HuH-7.5 (cell line): Measurements from ENCODE around the gene GATD1.

Experiments used
- DNase-seq: peaks from one replicate; pipeline ENCODE4 v3.0.0; 2011; ENCODE audit warnings: low spot score

The GATD1 gene

DNA sequence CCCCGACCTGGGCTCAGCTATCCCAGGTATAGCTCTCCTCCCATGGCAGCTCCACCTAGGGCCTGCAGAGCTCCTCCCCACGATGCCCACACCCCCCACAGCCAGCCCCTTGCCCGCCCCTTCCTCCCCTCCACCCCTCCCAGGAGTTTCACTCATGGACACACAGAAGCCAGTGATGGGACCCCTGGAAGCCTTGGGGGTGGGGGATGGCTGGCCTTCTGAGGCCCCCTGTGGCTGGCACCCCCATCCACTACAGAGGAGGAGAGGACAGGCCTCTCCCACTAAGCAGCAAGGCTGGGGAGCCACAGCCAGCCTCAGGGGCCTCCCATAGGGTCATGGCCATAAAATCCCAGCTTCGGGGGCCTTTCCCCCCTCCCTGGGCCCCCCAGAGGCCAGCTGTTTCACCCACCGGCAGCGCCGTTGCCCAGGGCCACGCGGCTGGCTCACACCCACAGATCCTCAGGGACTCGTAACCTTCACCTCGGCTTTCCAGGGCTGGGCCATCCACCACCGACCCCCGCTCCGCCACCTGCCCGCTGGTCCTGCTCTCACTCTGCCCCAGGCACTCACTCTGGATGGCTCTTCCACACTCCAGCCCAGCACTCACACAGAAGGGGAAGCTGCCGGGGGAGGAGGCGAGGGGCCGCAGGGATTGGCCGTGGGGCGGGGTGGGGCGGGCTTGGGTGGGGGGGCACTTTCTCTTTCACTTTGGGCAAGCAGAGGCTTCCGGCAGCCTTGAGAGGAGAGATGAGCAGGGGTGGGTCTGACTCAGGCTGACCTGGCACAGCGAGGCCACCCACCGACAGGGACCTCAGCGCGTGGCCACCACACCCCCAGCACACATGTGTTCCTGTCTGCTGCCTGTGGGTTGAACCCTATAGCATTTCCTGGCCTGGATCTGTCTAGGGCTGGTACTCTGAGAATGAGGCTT lies 18.6 kb upstream of the GATD1 start:
- no peak for DNase-seq

DNA sequence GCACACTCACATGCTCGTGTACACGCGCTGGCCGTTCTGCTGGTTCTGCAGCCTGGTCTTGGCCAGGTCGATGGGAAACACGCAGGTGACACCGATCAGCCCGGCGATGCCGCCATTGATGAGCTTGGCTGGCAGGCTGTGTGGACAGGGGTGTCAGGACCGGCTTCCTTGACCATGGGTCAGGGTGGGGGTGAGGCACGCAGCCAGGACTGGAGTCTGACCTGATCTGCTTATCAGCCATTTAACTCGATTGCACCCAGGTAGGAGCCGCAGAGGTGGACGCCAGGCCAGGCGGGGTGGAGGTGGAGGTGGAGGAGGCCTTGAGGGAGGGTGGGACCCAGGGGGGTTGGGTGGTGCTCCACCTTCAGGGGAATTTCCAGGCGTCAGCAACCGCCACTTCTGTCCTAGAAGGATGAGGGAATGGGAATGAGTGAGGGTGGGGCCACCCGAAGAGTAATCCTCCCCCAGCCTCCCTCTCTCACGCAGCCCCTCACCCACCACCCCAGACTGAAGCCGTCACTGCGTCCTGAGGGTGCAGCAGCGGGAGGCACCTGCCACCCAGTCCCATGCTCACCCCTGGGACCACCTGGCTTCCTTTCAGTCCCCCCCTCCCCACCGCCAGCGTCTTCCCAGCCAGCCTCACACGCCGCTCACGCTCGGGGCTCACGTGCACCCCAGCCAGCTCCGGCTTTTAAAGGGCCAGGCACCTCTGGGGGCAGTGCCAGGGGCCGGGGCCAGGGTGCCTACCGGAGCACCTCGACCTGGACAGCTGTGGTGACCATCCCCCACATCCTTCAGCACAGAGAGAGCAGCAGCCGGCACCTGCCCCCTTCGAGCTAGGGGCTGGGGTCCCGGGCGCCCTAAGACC lies 17.7 kb upstream of the GATD1 start:
- DNase-seq: no peak

GRCh38 chr11:794013-794765 lies 16.9 kb upstream of the GATD1 start:
- DNase-seq: no peak

GRCh38 chr11:793556-793955 lies 16.3 kb upstream of the GATD1 start:
- DNase-seq: no peak

DNA sequence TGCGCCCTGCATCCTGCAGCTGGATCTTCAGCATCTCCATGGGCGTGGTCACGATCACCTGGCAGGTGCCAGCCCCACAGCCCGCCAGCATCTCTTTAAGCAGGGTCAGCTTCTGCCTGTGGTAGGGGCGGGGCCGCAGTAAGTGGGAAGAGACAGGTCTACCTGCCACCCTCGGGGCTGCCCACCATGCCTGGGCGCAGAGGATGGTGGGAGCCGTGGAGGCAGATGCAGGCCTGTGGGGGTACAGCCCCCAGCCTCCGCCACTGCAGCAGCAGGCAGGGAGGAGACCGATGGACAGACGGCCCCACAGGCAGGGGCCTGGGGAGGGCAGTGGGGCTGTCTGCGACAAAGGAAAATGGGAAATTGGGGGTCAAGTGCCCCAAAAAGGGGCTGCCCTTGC lies 15.6 kb upstream of the GATD1 start:
- DNase-seq: no peak

GRCh38 chr11:792535-792821 lies 15.2 kb upstream of the GATD1 start:
- DNase-seq: no peak

- no peak for DNase-seq
Observed at GRCh38 chr11:791658-792534, 14.6 kb upstream of the GATD1 start.

- no peak for DNase-seq
Observed at GRCh38 chr11:790721-791564, 13.7 kb upstream of the GATD1 start.

GRCh38 chr11:789943-790342 lies 12.7 kb upstream of the GATD1 start, which contains the start of gene CEND1:
Gene CEND1, minus strand, starts transcription at chr11:790090. Its CDS starts 1,514 bp downstream, at chr11:788576.
- DNase-seq: no peak

GRCh38 chr11:788953-789940 lies 12.0 kb upstream of the GATD1 start:
- DNase-seq: no peak

GRCh38 chr11:788009-788640 lies 10.8 kb upstream of the GATD1 start:
- DNase-seq: no peak

DNA sequence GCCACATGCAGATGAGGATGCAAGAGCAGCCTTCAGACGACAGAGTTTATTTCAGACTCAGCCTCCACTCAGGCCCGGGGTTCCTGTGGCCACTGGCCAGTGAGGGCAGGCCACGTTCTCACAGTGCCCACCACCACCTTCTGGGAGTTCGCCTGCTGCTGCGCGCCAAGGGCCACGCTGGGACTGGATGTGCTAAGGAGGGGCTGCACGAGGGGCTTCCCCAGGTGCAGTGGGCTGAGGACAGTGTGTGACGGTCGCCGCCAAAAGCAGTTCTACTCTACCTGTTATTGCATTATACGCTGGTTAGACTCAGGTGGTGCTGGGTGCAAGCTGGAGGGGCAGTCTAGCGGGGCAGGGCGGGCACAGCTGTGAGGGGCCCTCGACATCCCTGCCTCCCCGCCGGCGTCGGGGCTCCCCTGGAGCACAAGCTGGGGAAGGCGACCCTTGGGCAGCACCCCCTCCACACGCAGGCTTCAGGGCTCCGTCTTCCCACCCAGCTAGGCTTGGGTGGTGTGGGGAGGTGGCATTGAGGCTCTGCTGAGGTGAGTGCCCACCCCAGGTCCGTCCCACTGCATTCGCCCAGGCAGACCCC lies 9.9 kb upstream of the GATD1 start:
- DNase-seq: no peak

- no peak for DNase-seq
Observed at GRCh38 chr11:786235-787083, 9.2 kb upstream of the GATD1 start.

DNA sequence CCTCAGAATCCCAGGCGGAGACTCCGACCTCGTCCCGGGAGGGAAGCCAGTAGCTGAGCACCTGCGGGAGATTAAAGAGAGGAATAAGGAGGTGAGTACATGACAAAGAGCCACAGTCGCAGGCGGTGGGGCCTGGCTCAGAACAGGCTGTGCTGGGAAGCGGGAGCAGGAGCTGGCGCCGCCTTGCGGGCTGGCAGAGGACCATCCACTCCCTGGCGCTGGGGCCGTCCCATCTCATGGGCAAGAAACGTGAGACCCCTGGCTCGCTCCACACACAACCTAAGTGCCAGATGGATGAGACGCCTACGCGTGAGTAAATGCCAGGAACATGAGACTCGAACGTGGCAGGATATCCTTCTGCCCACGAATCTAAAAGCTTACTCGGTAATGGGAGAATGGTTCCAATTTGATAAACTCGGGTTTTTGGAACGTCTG lies 6.3 kb upstream of the GATD1 start:
- DNase-seq: no peak

GRCh38 chr11:782264-783174 lies 5.2 kb upstream of the GATD1 start:
- DNase-seq: no peak

GRCh38 chr11:779955-780532 lies 2.8 kb upstream of the GATD1 start:
- DNase-seq: no peak
